Pancreas (tissue), 10 donors: Measurements from ENCODE around the gene CYP2A7. TPM values are rescaled to one million over a fixed set of nuclear protein-coding genes. Genes with fewer than 3 reads are reported as not detected.
"Not testable (repeated sequence)": the region's sequence is repeated elsewhere in the genome, so short reads cannot be mapped to it uniquely, and the experiment has no call there.

Experiments
- ATAC-seq, 4 donors: fragments of 200-7000 bp; cut with Tn5 transposase; one replicate each; pipeline versions ENCODE4 v1.8.0 to v1.9.1; 2020; ENCODE audit warnings: mild to moderate bottlenecking in 4 of 4, moderate library complexity in 4 of 4
- DNase-seq, 6 donors: peaks; one replicate each; pipeline ENCODE4 v3.0.0-alpha.2; 2020
- FAIRE-seq: peaks from 2 replicates; lab custom pipeline; 2012; peaks lifted over from hg19 to GRCh38; lab: Jason Lieb, UNC
- H3K27ac ChIP-seq, 4 donors: fragments of 200-600 bp; sonication (generic); 1 replicate in 3 of 4; 2 replicates in 1 of 4; pipeline versions ENCODE4 v1.5.0 to v1.8.0; 2020
- H3K27me3 ChIP-seq, 4 donors: fragments of 200-600 bp; one replicate each; pipeline ENCODE4 v1.8.0; 2021
- H3K36me3 ChIP-seq, 3 donors: fragments of 200-600 bp; sonication (generic) in 1 of 3; one replicate each; pipeline versions ENCODE4 v1.5.0 to v1.8.0; 2020 to 2021
- H3K4me1 ChIP-seq, 3 donors: fragments of 200-600 bp; one replicate each; pipeline ENCODE4 v1.8.0; 2021
- H3K4me3 ChIP-seq, 4 donors: fragments of 200-600 bp; sonication (generic) in 2 of 4; one replicate each; pipeline versions ENCODE4 v1.5.0 to v1.8.0; 2020 to 2021
- H3K9me3 ChIP-seq, 4 donors: fragments of 200-600 bp; one replicate each; pipeline ENCODE4 v1.8.0; 2021
- CTCF ChIP-seq, 4 donors: fragments of 200-600 bp; sonication (generic) in 3 of 4; IDR thresholded peaks; one replicate each; pipeline versions ENCODE4 v1.5.0 to v1.8.0; 2021; ENCODE audit warnings: antibody characterized with exemption in 4 of 4
- WGBS, 2 donors: extraction: QIAGEN DNeasy Blood & Tissue Kit; methylation state at CpG; one replicate each; pipeline ENCODE4 v1.1.7; 2013; 5-methylcytosine and 5-hydroxymethylcytosine counted together
- intact Hi-C, 3 donors: fragments of 100-400 bp; cut with DNase I; formaldehyde crosslinking; loops; one replicate each; pipeline versions ENCODE4 v1.11.1 to v1.14.2; 2022
- polyA plus RNA-seq, 2 donors: library from polyadenylated mRNA; stranded (reverse); fragments of 200-250 nt; gene quantifications; one replicate each; pipeline ENCODE4 v1.2.3, GENCODE V29; 2013
- total RNA-seq, 6 donors: library from RNA; stranded (reverse); fragmentation: NEBNext Ultra II Directional in 4 of 6; extraction: Animal tissue kit (Norgen Biotek cat#: 25700) in 4 of 6; gene quantifications; one replicate each; pipeline versions ENCODE4 v1.2.1 to v1.2.4, GENCODE V29; 2021 to 2023
- donor health status: healthy with polysubstance abuse.
- donor health status: DM: no; HTN: no; CAD: no; lungs with moderate emphysema.
- donor health status: DM: no; HTN: no; CAD: no.
- donor health status: control.
- donor health status: control.
- donor health status: Bipolar disorder and iron deficiency.
- donor health status: DM: yes; HTN: yes; CAD: no.
- donor health status: DM: no; HTN: no; CAD: no.
- donor health status: DM: no; HTN: no; CAD: no.
- donor health status: DM: yes; HTN: yes; CAD: no.

Gene CYP2A7
- total and polyA plus RNA-seq, 8 donors = 0.25 TPM; not detected in 7

GRCh38 chr19:40907968-40908735, 26.1 kb upstream of the CYP2A7 start:
- no peaks in the 10 kb centered on the region for H3K4me1 ChIP-seq
- ATAC-seq (peak in 3 of 4 donors; percentile 69 to 91 (median 90)), FAIRE-seq (no peak), DNase-seq (peak in 4 of 6 donors; percentile 33 to 75 (median 55))
- H3K27me3 ChIP-seq = no peaks in the 10 kb centered on the region
- H3K27ac ChIP-seq = no peak overlapping the region
- no peak for TF ChIP-seq CTCF (IDR thresholded peaks at IDR 0.05)
- H3K4me3 ChIP-seq = peak overlapping the region in 1 of 4 donors; percentile 37
- intact Hi-C loops = loop anchor here in 1 of 3 donors (10.0 kb wide), 1 partner anchor 243 kb away; no protein-coding TSS in a partner anchor
- 26 to 28% methylated on average over 21 of the region's 21 CpGs for WGBS, 2 donors
- H3K36me3 ChIP-seq = no peaks in the 10 kb centered on the region
- no peaks in the 10 kb centered on the region for H3K9me3 ChIP-seq

GRCh38 chr19:40906512-40906911, 24.5 kb upstream of the CYP2A7 start:
- ATAC-seq (no peak), FAIRE-seq (no peak), DNase-seq (no peak)
- no peaks in the 10 kb centered on the region for H3K36me3 ChIP-seq
- H3K27ac ChIP-seq = no peak overlapping the region
- no peaks in the 10 kb centered on the region for H3K27me3 ChIP-seq
- intact Hi-C loops = loop anchor here in 1 of 3 donors (10.0 kb wide), 1 partner anchor 242 kb away; no protein-coding TSS in a partner anchor
- no peak for TF ChIP-seq CTCF (IDR thresholded peaks at IDR 0.05)
- H3K9me3 ChIP-seq = no peaks in the 10 kb centered on the region
- no peak overlapping the region for H3K4me3 ChIP-seq
- no peaks in the 10 kb centered on the region for H3K4me1 ChIP-seq

- H3K9me3 ChIP-seq, H3K36me3 ChIP-seq, H3K27me3 ChIP-seq, H3K27ac ChIP-seq, H3K4me3 ChIP-seq, FAIRE-seq, H3K4me1 ChIP-seq, DNase-seq: not testable (repeated sequence)
- intact Hi-C loops = loop anchor here in 1 of 3 donors (10.0 kb wide), 1 partner anchor 240 kb away; no protein-coding TSS in a partner anchor
- 59 to 66% methylated on average over 10 of the region's 10 CpGs for WGBS, 2 donors
- peak in 2 of 4 donors; percentile 15 to 31 for ATAC-seq
These were observed 22.7 kb upstream of the CYP2A7 start for GRCh38 chr19:40904673-40905156.

- not testable (repeated sequence) for ATAC-seq, H3K36me3 ChIP-seq, H3K27ac ChIP-seq, FAIRE-seq, H3K4me1 ChIP-seq, H3K27me3 ChIP-seq, H3K9me3 ChIP-seq, H3K4me3 ChIP-seq, DNase-seq
- intact Hi-C loops = loop anchor here in 1 of 3 donors (10.0 kb wide), 1 partner anchor 237 kb away; no protein-coding TSS in a partner anchor
- 68 to 79% methylated on average over 6 of the region's 6 CpGs for WGBS, 2 donors
These were observed 20.1 kb upstream of the CYP2A7 start for GRCh38 chr19:40901975-40902750.

GRCh38 chr19:40900521-40900920, 18.5 kb upstream of the CYP2A7 start:
- DNase-seq, H3K36me3 ChIP-seq, FAIRE-seq, H3K27me3 ChIP-seq, H3K4me3 ChIP-seq, H3K4me1 ChIP-seq, H3K9me3 ChIP-seq, ATAC-seq, H3K27ac ChIP-seq: not testable (repeated sequence)
- WGBS, 2 donors = 76 to 95% methylated on average over 4 to 5 of the region's 5 CpGs
- intact Hi-C loops = loop anchor here in 1 of 3 donors (10.0 kb wide), 1 partner anchor 236 kb away; no protein-coding TSS in a partner anchor

GRCh38 chr19:40899964-40900363, 17.9 kb upstream of the CYP2A7 start:
- intact Hi-C loops = loop anchor here in 1 of 3 donors (10.0 kb wide), 1 partner anchor 235 kb away; no protein-coding TSS in a partner anchor
- not testable (repeated sequence) for H3K36me3 ChIP-seq
- 76 to 80% methylated on average over 12 of the region's 12 CpGs for WGBS, 2 donors

GRCh38 chr19:40896843-40897789, 15.1 kb upstream of the CYP2A7 start:
- ATAC-seq, H3K36me3 ChIP-seq, H3K4me1 ChIP-seq, intact Hi-C loops, DNase-seq, FAIRE-seq, H3K9me3 ChIP-seq, H3K27me3 ChIP-seq, H3K27ac ChIP-seq, H3K4me3 ChIP-seq: not testable (repeated sequence)
- WGBS, 2 donors = 77 to 81% methylated on average over 13 of the region's 13 CpGs

More at GRCh38 chr19:40899964-40900363, 17.9 kb upstream of the CYP2A7 start:
- not testable (repeated sequence) for H3K27ac ChIP-seq, H3K9me3 ChIP-seq, H3K4me1 ChIP-seq, ATAC-seq, DNase-seq, H3K27me3 ChIP-seq, H3K4me3 ChIP-seq, FAIRE-seq
